GM23338 (cell line): ENCODE data around the gene CNTN1. TPM values are rescaled to one million over a fixed set of nuclear protein-coding genes. Genes with fewer than 3 reads are reported as not detected.

Experiments
- ATAC-seq: fragments of 200-7000 bp; cut with Tn5 transposase; 3 replicates; pipeline ENCODE4 v1.9.1; 2020
- DNase-seq: peaks from one replicate; pipeline ENCODE4 v3.0.0-alpha.2; 2015; ENCODE audit warnings: low spot score
- H2AFZ ChIP-seq: fragments of 200-600 bp; sonication (generic); 2 replicates; pipeline ENCODE4 v1.8.0; 2016; ENCODE audit warnings: antibody characterized with exemption, mild to moderate bottlenecking, moderate library complexity
- H3F3A ChIP-seq: fragments of 200-600 bp; sonication (generic); replicated peaks from 2 replicates; pipeline ENCODE4 v1.8.0; 2017; ENCODE audit warnings: antibody characterized with exemption, mixed run types, low read depth
- H3K27ac ChIP-seq: fragments of 200-600 bp; sonication (generic); 2 replicates; pipeline ENCODE4 v1.6.1; 2016; ENCODE audit warnings: low read depth
- H3K27me3 ChIP-seq: fragments of 200-600 bp; sonication (generic); 2 replicates; pipeline ENCODE4 v1.8.0; 2016; ENCODE audit warnings: mild to moderate bottlenecking, mixed run types, moderate library complexity; ENCODE audit not compliant: insufficient read depth
- H3K36me3 ChIP-seq: fragments of 200-600 bp; sonication (generic); 2 replicates; pipeline ENCODE4 v1.8.0; 2016; ENCODE audit warnings: mild to moderate bottlenecking; ENCODE audit not compliant: insufficient read depth
- H3K4me1 ChIP-seq: fragments of 200-600 bp; sonication (generic); 2 replicates; pipeline ENCODE4 v1.8.0; 2016; ENCODE audit warnings: mild to moderate bottlenecking, moderate library complexity; ENCODE audit not compliant: insufficient read depth
- H3K4me2 ChIP-seq: fragments of 200-600 bp; sonication (generic); 2 replicates; pipeline ENCODE4 v1.7.1; 2017; ENCODE audit warnings: mixed run types
- H3K4me3 ChIP-seq: fragments of 200-600 bp; sonication (generic); 2 replicates; pipeline ENCODE4 v1.6.1; 2016; ENCODE audit warnings: mixed run types
- H3K79me2 ChIP-seq: fragments of 200-600 bp; sonication (generic); replicated peaks from 2 replicates; pipeline ENCODE4 v1.8.0; 2017; ENCODE audit warnings: mild to moderate bottlenecking; ENCODE audit not compliant: insufficient read depth
- H3K9me2 ChIP-seq: fragments of 200-600 bp; sonication (generic); 2 replicates; pipeline ENCODE4 v1.8.0; 2017; ENCODE audit not compliant: insufficient read depth
- H4K20me1 ChIP-seq: fragments of 200-600 bp; sonication (generic); replicated peaks from 2 replicates; pipeline ENCODE4 v1.8.0; 2017; ENCODE audit warnings: mild to moderate bottlenecking; ENCODE audit not compliant: insufficient read depth
- H3K27ac Mint-ChIP-seq: 2 replicates; pipeline ENCODE4 v1.8.0; 2020; ENCODE audit warnings: inconsistent platforms, mild to moderate bottlenecking, moderate library complexity, mixed read lengths
- H3K27me3 Mint-ChIP-seq: 3 replicates; pipeline ENCODE4 v1.8.0; 2022; ENCODE audit warnings: low read depth, mild to moderate bottlenecking, moderate library complexity, mixed read lengths, inconsistent platforms; ENCODE audit not compliant: insufficient read depth, poor library complexity
- H3K36me3 Mint-ChIP-seq: 3 replicates; pipeline ENCODE4 v1.8.0; 2021; ENCODE audit warnings: low read depth, mild to moderate bottlenecking, inconsistent platforms, moderate library complexity, mixed read lengths
- H3K4me1 Mint-ChIP-seq: 3 replicates; pipeline ENCODE4 v1.8.0; 2020; ENCODE audit warnings: mild to moderate bottlenecking, inconsistent platforms, mixed read lengths
- H3K4me3 Mint-ChIP-seq: 3 replicates; pipeline ENCODE4 v1.8.0; 2021; ENCODE audit warnings: moderate library complexity, mild to moderate bottlenecking, inconsistent platforms, mixed read lengths
- H3K9me3 Mint-ChIP-seq: 3 replicates; pipeline ENCODE4 v1.8.0; 2020; ENCODE audit warnings: moderate library complexity, mild to moderate bottlenecking, inconsistent platforms, mixed read lengths
- CREB1 ChIP-seq: fragments of 250-450 bp; sonication (Bioruptor Pico); IDR thresholded peaks from 2 replicates; pipeline ENCODE4 v1.5.0; 2020; ENCODE audit warnings: low read depth, mild to moderate bottlenecking, moderate library complexity
- CTCF ChIP-seq, 2 experiments: fragments of 200-600 bp in 1 of 2; sonication (generic) in 1 of 2; conservative IDR thresholded peaks; 2 replicates each; pipeline versions ENCODE4 v1.5.1 to v1.6.1; 2016 to 2017; ENCODE audit warnings: antibody characterized with exemption in 2 of 2, low read depth in 2 of 2, mild to moderate bottlenecking in 2 of 2, moderate library complexity in 1 of 2
- ETS1 ChIP-seq: IDR thresholded peaks from 2 replicates; pipeline ENCODE4 v1.6.1; 2016; ENCODE audit warnings: antibody characterized with exemption
- EZH2 ChIP-seq: fragments of 200-600 bp; sonication (generic); IDR thresholded peaks from one replicate; pipeline ENCODE4 v1.8.0; 2017; ENCODE audit warnings: antibody characterized with exemption, mild to moderate bottlenecking, low read depth; ENCODE audit not compliant: unreplicated experiment
- EZH2phosphoT487 ChIP-seq: fragments of 200-600 bp; sonication (generic); IDR thresholded peaks from one replicate; pipeline ENCODE4 v1.8.1; 2018; ENCODE audit warnings: antibody characterized with exemption; ENCODE audit not compliant: unreplicated experiment
- JUNB ChIP-seq: IDR thresholded peaks from one replicate; pipeline ENCODE4 v1.6.1; 2016; ENCODE audit warnings: antibody characterized with exemption; ENCODE audit not compliant: unreplicated experiment
- NANOG ChIP-seq: IDR thresholded peaks from 2 replicates; pipeline ENCODE4 v1.6.1; 2016; ENCODE audit warnings: antibody characterized with exemption, borderline replicate concordance
- REST ChIP-seq: IDR thresholded peaks from one replicate; pipeline ENCODE4 v1.6.1; 2018; ENCODE audit warnings: antibody characterized with exemption; ENCODE audit not compliant: unreplicated experiment
- STAT1 ChIP-seq: IDR thresholded peaks from one replicate; pipeline ENCODE4 v1.6.1; 2016; ENCODE audit warnings: antibody characterized with exemption; ENCODE audit not compliant: unreplicated experiment
- ZNF114 ChIP-seq: fragments of 250-450 bp; sonication (Bioruptor Pico); IDR thresholded peaks from 2 replicates; pipeline ENCODE4 v1.5.0; 2020; ENCODE audit warnings: mild to moderate bottlenecking, moderate library complexity
- ZNF331 ChIP-seq: fragments of 250-450 bp; sonication (Bioruptor Pico); IDR thresholded peaks from 2 replicates; pipeline ENCODE4 v1.5.0; 2020; ENCODE audit warnings: low read depth, mild to moderate bottlenecking, moderate library complexity
- ZNF462 ChIP-seq: fragments of 250-450 bp; sonication (Bioruptor Pico); IDR thresholded peaks from 2 replicates; pipeline ENCODE4 v1.5.0; 2020; ENCODE audit warnings: mild to moderate bottlenecking, moderate library complexity
- polyA plus RNA-seq: library from polyadenylated mRNA; unstranded; fragments of >200 nt; fragmentation: Nextera tagmentation; extraction: Ambion mirVana; gene quantifications from 2 replicates; pipeline ENCODE4 v1.2.1, GENCODE V29; 2016
- total RNA-seq: library from RNA; depleted of rRNA; stranded (reverse); fragments of >200 nt; shearing (Covaris generic); gene quantifications from 2 replicates; pipeline ENCODE4 v1.2.3, GENCODE V29; 2014

Gene CNTN1
- total and polyA plus RNA-seq, 2 experiments from 2014 or later, result 5.0 to 27.0 TPM

- no peak overlapping the region for H3K27ac ChIP-seq
- no peaks in the 10 kb centered on the region for H3K4me1 ChIP-seq
- H3K9me2 ChIP-seq, result 0 out of 2 replicates have a peak, but pooled peaks cover 11% of the 10 kb centered on the region
- ATAC-seq (no peak), DNase-seq (no peak)
- H3K9me3 Mint-ChIP-seq, result no peaks in the 10 kb centered on the region
- no peaks in the 10 kb centered on the region for H3K4me1 Mint-ChIP-seq
- no peak overlapping the region for H3K4me3 ChIP-seq
- no peaks in the 10 kb centered on the region for H3K27me3 Mint-ChIP-seq
- H3K79me2 ChIP-seq, result no peaks in the 10 kb centered on the region
- H3K36me3 ChIP-seq, result no peaks in the 10 kb centered on the region
- no peaks in the 10 kb centered on the region for H3F3A ChIP-seq
- H4K20me1 ChIP-seq, result no peaks in the 10 kb centered on the region
- H3K27me3 ChIP-seq, result no peaks in the 10 kb centered on the region
- peaks cover 2% of the 10 kb centered on the region; the same call in 1 of the 3 replicates for H3K36me3 Mint-ChIP-seq
- H2AFZ ChIP-seq, result no peak overlapping the region
- no peak for TF ChIP-seq ZNF114 (CRISPR knock-in tag)
- TF ChIP-seq CREB1 (CRISPR knock-in tag), result no peak
- no peak for TF ChIP-seq ETS1
- no peak for TF ChIP-seq EZH2phosphoT487
- no peak for TF ChIP-seq REST
- TF ChIP-seq EZH2, result no peak
- TF ChIP-seq NANOG, result no peak
- TF ChIP-seq JUNB, result no peak
- TF ChIP-seq ZNF462 (CRISPR knock-in tag), result no peak
- no peak for TF ChIP-seq STAT1
- TF ChIP-seq ZNF331 (CRISPR knock-in tag), result no peak
- no peak for TF ChIP-seq CTCF (conservative IDR thresholded peaks at IDR 0.05; ENCODE audit: low read depth in 2 of 2)
- no peak overlapping the region for H3K4me3 Mint-ChIP-seq
- no peak overlapping the region for H3K4me2 ChIP-seq
- H3K27ac Mint-ChIP-seq, result no peak overlapping the region
Observed at GRCh38 chr12:41045509-41045908, 353.3 kb downstream of the CNTN1 start.
